Panc1 (cell line): ENCODE measurements around the gene MAOB.

Experiments
- CTCF ChIP-seq: fragments of 450-650 bp; IDR thresholded peaks from 2 replicates; pipeline ENCODE4 v1.5.1; 2017; ENCODE audit warnings: mild to moderate bottlenecking
- POLR2AphosphoS5 ChIP-seq: IDR thresholded peaks from 2 replicates; pipeline ENCODE4 v1.6.1; 2012; ENCODE audit warnings: mild to moderate bottlenecking, low read depth, low read length, moderate library complexity
- REST ChIP-seq, 2 experiments: IDR thresholded peaks; 2 replicates each; pipeline ENCODE4 v1.6.1; 2011 to 2012; ENCODE audit warnings: low read depth in 2 of 2, control low read depth in 1 of 2, low read length in 1 of 2, mild to moderate bottlenecking in 1 of 2, moderate library complexity in 1 of 2; ENCODE audit not compliant: insufficient read depth in 1 of 2

GRCh38 chrX:43881410-43882293, 598 bp downstream of the MAOB start:
- no peak for TF ChIP-seq CTCF
- no peak for TF ChIP-seq REST (IDR thresholded peaks at IDR 0.05; ENCODE audit: insufficient read depth in 1 of 2, low read depth in 2 of 2, low read length in 1 of 2)
- TF ChIP-seq POLR2AphosphoS5, result no peak
